HG03159 (cell line): ENCODE results near the gene ZMIZ1.

Source experiments
- ATAC-seq: cut with Tn5 transposase; IDR thresholded peaks from one replicate; pipeline ENCODE4 v1.9.1; 2021; ENCODE audit warnings: mild to moderate bottlenecking, moderate library complexity; ENCODE audit not compliant: unreplicated experiment

ZMIZ1 gene

DNA sequence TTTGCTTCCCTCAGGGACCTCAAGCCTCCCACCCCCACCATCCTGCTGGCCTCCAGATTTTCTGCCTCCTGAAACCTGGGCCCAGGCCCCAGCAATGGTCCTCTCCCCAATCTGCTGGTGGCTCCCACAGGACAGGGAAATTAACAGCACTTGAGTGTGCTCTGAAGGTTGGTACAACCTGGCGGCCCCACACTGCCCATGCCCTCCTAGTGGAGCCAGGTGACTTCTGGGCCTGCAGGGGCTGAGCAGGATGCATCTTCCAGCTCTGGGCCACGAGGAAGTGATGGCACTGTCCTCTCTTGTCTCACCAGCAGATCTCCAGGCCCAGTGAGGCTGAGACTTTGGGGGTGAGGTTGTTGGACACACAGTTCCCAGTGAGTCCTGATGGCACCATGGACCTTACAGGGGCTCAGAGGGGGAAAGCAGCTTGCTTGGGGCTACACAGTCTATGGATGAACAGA is 3.6 kb upstream of the ZMIZ1 start:
- ATAC-seq, result no peak

DNA sequence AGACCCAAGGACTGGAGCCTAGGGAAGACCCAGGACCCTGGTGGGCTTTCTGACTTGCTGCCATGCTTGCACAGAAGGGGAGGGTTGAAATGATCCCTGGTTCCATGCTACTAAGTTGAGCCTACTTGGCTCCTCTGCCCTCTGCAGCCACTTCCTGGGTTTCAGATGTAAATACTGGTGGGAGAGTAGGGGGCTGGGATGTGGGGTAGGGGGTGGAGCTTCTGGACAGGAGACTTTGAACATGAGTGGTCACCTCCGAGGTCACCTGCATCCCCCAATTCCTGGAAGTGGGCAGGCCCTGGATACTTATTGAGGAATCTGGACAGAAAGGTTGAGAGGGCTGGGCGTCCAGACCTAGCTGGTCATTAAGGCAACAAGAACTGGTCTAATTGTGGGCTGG is 2.9 kb upstream of the ZMIZ1 start:
- no peak for ATAC-seq

DNA sequence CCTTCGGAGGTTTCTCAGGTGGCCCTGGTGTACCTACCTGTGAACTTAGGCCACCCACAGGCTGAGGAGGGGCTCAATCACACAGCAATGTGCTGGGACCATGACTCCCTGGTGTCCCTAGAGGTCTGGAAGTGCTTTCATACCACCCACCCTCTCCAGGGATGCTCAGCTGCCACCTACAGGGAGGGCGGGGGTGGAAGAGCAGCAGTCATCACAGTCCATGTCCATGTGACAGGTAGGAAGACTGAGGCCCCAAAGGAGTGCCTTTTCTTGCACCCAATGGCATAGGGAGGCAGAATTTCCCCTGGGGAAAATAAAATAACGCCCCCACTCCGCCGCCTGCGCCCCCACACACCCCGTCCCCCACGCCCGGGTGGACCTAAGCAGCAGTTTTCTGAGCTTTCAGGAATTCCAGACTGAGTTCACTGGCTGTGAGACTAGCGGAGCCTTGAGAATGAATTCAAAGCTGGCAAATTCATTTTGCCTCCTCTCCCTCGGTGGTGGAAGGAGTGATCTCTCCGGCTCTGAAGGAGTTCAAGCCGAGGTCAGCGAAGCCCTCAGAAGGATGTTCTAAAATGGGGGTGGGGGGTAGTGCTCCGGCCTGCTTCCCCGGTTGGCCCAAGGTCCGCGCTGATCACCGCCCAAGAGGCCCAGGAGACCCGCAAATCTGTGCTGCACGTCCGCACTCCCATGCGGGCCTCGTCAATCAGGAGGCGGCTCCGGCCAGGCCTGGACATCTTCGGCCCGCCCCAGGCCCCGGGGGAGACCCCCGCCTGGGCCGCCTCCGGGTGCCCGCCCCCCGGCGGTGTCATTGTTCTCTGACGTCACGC is 2.1 kb upstream of the ZMIZ1 start:
- no peak for ATAC-seq

DNA sequence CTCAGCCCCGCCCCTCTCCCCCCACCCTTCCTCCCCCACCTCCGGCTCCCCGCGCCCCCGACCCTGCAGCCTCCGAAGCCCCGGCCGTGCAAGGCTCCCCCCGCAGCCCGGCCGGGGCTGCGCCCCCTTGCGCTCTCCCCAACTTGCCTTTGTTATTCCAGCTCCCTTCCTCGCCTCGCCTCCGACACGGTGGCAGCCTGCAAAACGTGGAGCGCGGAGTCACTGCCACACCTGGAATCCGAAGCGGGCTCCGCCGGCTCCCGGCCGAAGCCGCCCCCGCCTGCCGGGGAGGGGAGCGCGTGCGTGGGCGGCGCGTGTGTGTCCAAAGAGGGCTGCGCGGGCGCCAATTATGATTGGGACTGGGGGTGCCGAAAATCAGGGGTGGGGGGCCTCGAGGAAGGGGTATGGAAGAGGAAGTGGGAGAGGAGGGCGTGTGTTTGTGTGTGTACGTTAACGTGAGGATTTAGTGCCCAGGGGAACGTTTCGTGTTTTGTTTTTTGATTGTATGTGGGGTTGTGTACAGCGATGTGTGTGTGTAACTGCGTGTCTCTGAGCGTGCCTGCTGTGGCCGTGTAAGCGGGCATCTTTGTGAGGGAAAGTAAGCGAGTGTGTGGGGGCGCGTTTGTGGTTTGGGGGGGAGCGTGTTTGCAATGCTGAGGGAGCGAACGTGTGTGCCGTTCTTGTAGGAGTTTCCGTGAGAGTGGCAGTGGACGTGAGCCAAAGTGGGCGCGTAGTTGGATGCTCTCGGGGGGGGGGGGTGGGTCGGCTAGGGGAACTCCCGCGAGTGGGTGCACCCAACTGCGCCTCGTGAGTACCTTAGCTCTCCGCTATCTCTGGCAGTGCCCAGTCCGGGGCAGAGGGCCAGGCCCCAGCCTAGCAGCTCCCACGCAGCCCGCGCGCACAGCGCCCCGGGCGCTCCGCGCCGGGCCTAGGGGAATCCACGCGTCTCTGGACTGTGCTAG is 1.2 kb upstream of the ZMIZ1 start:
- no peak for ATAC-seq

DNA sequence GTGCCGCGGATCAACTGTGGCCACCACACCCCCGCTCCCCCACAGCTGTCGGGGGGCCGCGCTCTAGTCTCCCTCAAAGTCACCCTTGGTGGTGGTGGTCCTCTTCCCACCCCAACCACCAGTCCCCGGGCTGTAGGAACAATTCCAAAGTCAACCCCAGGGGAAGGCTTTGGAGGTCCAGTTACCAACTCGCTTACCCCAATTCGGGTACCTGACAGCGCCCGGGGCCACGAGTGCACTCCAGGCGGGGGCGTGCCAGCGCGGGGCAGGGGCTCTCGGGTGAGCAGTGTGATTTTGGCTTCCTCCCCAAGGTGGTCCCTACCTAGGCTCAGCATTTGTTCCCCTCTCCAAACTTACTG is 584 bp upstream of the ZMIZ1 start:
- ATAC-seq, result no peak

DNA sequence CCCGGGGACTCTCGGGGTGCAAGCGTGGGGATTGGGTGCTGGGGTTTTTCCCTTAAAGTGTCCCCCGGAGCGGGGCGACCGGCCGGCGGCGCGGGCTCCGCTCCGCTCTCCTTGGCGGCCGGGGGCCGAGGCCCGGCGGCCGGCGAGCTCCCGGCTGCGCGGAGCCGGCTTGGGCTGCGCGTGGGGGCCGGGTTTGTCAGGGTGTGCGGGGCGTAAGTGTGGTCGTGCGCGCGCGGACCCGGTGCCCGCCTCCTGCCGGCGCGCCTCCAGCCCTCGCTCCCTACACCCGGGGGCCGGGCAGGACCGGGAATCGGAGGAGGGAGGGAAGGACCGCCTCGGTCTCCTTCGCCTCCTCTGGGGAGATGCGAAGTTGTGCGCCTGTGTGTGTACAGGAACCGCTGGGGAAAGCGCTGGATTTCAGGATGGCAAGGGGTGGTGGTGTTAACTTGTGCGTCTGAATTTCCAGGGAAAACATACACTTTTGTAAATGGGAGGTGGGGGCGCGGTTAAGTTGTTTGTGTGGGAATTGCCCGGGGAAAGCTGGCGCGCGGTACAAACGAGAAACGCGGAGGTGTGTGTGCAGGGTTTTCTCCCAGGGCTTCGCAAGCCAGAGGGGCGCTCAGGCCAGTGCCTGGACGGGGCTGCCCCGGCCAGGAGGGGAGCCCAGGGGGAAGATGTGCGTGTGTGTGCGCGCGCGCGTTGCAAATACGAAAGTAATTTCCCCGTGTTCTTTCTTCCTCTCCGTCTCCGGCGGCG is 737 bp downstream of the ZMIZ1 start:
- peak; percentile 17 for ATAC-seq

DNA sequence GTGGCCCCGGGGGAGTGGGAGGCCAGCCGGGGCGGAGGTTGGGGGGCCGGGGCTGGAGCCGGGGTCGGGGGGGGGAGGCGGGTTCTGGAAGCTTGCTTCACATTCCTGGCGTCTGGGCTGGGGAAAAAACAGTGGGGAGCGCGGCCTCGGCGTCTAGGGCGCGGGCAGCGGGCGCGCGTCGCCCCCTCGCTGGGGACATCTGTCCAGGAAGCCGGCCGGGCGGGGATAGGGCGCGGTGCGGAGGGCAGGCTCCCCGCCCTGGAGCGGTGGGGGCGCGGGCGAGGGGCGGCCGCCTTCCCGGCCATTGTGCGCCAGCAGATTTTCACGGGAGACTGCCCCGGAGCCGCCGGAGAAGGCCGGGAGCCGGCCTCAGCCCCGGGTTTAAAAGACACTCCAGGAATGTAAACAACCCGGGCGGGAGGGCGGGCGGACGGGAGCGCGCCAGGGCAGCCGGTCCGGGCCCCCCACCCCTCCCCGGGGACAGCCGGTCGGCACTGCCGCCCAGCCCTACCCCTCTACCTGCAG is 1.4 kb downstream of the ZMIZ1 start:
- ATAC-seq, result no peak

DNA sequence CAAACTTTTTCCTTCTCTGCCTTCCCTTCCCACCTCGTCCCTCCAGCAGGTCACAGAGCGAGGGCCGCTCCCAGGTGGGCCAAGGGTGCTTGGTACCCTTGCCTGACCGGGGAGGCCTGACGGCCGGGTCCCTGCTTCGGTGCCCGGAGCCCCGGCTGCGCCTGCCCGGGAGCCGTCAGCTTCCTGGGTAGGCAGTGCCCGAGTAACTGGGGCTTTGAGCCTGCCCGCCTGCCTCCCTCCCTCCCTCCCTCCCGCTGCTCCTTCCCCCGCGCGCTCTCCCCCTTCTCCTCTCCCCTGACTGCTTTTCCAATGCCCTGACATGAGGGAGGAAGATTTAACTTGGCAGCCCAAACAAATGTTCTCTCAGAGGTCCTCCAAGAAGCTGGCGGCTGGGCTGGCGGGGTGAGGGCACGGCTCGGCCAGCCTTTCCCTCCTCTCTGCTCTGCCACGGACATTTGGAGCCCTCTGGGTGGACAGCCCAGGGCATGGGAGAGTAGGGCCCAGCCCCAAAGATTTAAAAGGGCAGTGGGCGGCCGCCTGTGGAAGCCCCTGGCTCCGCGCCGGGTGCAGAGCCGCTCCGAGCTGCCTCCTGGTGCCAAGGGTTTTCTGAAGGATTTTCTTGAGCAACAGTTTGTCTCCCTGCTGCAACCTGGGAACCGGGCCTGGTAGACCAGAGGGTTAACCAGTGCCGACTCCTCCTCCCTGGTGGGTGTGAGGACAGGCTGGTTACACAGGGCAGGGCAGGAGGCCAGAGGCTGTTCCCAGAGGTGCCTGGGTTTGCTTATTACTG is 2.0 kb downstream of the ZMIZ1 start:
- ATAC-seq, result no peak

DNA sequence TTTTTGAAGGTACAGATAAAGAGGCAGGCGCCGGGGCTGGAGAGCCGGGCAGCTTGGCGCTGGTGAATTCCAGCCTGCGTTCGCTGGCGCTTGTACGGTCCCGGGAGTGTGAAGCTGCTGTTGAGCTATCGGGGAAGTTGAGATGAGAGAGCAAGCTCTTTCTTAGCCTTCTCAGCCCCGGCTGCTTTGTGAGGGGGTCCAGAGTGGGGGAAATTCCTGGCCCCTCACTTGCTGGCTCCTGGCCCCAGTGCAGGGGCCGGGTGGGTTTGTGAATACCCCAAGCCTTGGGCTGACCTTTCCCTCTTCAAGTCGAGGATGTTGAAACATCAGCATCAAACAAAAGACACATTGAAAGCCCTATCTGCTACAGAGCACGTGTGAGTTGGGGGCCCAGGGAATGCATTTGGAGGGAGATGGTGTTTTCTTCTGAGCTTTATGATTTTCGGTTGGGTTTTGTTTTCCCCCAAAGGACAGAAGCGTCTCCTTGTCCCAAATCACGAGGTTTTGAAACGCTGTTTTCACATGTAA is 2.7 kb downstream of the ZMIZ1 start:
- no peak for ATAC-seq

DNA sequence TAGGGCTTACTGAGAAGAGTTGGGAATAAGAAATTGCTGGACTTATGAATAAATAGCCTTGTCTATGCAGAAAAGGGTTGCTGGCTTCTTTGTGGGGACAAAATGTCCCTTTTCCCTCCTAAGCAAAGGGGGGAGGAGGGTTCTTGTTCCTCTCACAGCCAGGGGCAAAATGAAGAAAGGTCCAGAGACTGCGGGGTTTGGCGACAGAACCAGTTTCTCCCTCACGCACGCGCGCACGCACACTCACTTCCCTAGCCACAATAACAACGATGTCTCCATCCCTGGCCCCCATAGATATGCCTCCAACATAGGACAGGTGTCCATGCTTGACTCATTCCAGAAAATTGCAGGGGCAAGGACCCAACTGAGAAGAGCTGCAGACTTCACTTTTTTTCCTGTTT is 3.3 kb downstream of the ZMIZ1 start:
- ATAC-seq, result no peak

DNA sequence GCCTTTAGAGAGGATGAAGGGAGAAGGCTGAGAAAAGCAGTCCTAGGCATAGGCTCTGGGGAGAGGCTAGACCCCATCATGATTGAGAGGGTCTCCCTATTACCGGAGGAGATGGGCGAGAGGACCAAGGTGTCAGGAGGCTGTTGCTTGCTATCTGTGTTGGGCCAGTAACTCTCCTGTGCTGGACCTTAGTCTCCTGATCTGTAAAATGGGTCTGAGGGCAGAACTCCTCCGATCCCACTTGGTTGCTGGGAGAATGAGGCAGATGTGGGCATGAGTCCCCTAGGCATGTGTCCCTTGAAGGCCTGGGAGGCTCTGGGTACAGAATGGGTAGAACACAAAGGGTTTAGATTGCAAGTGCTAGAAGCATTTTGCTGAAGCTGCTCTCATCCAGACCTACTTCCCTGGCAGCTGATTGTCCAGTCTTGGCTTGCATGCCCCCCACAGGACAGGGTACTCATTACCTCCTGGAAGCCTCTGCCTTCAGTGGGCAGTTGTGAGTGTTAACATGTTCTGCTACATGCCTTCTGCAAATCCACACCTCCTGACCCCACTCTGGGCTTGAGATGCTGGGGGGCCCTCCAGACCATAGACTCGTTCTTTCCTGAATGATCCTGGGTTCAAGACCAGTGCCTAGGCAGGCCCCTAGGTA is 4.4 kb downstream of the ZMIZ1 start:
- no peak for ATAC-seq

DNA sequence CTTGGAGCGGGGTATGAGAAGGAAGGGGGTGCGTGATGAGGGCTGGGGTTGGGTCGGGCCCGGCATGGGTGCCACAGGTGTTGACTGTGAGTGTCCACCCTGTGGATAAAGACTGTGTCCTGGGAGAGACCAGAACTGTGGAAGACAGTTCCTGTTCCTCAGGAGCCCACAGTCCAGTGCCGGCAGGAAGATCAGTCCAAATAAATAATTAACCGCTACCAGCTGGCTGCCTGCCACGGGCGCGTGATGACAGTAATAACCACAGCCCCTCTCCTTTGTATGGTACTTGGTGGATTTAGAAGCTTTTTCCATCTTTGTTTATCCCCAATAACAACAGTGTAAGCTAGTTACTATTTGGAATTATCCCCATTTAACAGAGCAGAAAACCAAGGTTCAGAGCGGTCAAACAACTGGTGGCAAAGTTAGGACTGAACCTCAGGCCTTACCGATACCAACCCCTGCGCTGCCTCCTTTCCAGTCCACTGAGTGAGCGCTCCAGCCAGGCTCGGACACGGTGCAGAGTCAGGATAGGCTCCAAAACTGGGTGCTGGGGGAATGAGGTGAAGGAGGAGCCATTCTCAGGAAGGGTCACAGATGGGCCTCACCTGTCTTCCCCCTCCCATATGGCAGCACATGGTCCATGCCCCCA is 5.1 kb downstream of the ZMIZ1 start:
- no peak for ATAC-seq

DNA sequence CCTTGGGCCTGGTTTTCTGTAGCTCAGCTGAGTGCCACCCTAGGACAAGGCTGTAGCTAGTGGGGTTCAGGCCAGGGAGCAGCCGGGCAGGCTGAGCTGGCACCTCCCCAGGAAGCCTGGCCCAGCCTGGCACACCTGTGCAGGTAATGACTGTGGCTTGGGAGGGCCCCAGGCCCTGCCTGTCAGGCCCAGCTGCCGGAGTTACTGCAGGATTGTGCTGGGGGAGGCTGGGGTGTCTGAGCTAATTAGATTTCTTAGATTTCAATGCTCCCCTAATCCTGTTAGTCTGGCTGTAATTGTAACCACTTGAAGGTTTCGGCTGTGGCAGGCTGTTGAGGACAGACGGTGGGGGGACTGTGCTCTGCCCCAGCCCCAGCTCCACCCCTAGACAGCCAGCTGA is 6.0 kb downstream of the ZMIZ1 start:
- ATAC-seq, result no peak

DNA sequence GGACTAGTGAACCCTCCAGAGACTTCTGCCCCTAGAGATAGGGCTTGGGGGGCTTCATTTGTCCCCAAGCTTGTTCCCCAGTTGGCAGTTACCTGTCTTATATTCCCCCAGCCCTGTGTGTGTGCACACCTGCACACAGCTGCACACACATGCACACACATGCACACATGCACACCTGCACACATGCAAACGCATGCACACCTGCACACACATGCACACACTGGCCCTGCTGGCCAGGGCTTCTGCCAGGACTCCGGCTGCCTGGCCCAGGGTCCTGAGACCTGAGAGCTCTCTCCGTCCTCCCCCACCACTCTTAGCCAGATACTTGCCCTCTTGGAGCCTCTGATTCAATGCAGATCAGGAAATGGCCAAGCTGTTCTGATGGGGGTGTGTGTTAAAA is 6.7 kb downstream of the ZMIZ1 start:
- no peak for ATAC-seq

DNA sequence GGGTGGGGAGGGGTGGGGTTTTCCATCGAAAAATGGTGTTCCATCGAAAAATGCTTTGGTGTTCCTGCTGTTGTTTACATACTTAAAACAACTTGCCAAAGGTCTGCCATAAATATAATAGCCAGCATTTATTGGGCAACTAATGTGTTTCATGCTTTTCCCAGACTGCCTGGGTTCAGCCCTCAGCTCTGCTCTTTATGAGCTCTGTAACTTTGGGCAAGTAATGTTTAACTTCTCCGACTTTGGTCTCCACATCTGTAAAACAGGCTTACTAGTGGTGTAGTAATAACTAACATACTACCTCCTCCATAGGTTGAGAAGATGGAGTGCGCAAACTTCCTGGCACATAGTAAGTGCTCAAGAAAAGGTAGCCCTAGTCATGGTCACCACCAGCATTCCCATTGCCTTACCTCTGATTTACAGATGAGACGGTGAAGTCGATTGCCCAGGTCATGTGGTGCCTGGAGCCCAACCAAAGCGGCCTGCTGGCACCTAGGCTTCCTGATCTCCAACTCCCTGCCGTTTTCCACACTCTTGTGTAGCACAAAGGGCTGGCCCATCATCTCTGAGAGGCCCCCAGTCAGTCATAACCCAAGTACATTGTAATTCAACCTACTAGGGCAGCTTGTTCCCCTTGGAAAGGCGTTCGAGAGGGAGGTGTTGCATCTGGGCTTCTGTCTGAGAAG is 8.9 kb downstream of the ZMIZ1 start:
- ATAC-seq, result no peak

DNA sequence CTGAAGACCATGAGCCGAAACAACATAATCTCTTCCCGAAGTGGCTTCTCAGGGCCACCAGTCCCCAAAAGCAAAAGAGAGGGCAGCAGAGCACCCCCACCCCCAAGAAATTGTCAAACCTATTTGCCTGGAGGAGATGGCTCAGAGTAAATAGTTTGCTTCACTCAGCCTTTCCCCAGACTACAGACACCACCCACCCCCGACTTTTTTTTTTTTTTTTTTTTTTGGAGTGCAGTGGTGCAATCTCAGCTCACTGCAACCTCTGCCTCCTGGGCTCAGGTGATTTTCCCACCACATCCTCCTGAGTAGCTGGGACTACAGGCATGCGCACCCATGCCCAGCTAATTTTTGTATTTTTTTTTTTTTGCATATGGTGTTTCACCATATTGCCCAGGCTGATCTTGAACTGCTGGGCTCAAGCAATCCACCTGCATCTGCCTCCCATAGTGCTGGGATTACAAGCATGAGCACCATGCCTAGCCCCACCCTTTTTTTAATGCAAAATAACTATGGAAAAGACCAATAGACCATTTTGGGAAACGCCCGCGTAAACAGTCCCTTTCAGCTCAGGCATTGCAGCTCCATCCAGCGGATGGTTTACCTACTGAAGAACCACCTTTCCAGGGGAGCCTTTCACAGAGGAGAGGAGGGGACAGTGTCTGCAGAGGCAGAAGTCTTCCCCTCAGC is 9.7 kb downstream of the ZMIZ1 start:
- no peak for ATAC-seq

DNA sequence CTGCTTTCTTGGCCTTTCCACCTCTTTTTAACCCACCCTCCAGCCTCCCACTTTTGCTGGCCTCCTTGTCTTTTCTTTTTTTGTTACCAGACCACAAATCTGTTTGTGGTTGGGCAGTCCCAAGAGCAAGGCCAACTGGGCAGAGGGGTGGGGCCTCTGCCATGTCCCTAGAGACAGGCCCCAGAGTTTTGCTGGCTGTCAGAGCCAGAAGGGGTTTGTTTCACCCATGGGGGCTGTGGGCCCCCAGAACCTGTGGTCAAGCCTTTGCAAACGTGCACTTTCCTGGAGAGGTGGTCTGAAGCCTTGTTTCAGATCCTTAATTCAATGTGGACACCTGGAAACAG is 10.3 kb downstream of the ZMIZ1 start:
- no peak for ATAC-seq
